GM21423 (cell line): ENCODE results near the gene AUNIP.
A peak's percentile ranks its signal among the peaks of the same experiment; 100 is the strongest.

Source experiments
- ATAC-seq: cut with Tn5 transposase; IDR thresholded peaks from one replicate; pipeline ENCODE4 v1.9.1; 2021; ENCODE audit warnings: mild to moderate bottlenecking, moderate library complexity; ENCODE audit not compliant: unreplicated experiment

The AUNIP gene

DNA sequence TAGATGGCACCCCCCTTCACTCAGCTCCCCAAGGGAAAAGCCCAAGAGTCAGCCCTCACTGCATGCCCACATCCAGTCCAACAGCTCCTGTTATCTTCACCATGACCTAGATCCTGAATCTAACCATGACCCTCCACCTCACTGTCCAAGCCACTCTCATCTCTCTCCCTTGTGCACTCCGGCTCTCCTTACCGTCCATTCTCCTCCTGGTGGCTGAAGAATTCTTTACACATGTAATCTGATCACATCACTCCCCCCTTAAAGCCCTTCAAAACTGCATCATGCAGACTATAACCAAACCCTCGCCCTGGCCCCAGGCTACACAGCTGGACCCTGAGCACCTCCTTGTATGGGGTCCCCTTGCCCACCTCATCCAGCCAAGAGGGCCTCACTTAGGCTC, 30.2 kb upstream of the AUNIP start:
- ATAC-seq = no peak

DNA sequence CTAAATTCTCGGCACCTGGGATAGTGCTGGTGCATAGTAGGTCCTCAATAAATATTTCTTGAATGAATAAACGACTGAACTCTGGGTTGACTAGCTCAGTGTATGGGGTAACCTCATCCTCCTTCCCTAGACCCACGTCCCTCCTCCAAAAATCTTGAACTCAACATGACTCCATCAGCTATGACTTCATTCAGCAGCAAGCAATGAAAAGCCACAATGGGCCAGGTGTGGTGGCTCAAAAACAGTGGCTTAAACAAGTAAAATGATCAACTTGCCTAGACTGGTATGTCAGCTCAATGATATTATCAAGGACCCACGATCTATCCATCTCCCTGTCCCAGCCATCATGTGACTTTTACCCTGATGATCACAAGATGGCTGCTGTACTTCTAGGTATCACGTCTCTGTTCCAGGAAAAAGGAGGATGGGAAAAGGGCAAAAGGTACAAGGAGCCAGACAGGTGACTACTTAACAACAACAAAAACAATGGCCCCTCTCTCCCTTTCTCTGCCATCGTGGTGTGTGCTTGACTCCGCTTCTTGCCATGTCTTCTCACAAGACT, 29.2 kb upstream of the AUNIP start:
- no peak for ATAC-seq

DNA sequence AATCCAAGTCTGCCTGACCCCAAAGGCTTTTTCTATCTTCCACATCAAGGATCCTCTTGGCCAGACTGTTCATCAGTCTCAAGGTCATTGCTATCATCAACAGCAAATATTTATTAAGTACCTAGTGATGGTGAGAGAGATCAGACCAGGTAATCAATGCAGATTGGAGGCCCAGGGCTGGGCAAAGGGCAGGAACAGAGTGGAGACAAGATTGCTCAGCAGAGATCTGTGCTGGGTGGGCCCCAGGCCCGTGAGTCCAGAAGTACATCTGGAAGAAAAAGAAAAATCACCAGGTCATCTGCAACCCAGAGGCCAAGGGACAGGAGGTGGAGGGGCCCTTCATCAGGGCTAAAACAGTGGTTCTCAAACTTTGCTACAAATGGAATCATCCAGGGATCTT, 26.3 kb upstream of the AUNIP start:
- no peak for ATAC-seq

DNA sequence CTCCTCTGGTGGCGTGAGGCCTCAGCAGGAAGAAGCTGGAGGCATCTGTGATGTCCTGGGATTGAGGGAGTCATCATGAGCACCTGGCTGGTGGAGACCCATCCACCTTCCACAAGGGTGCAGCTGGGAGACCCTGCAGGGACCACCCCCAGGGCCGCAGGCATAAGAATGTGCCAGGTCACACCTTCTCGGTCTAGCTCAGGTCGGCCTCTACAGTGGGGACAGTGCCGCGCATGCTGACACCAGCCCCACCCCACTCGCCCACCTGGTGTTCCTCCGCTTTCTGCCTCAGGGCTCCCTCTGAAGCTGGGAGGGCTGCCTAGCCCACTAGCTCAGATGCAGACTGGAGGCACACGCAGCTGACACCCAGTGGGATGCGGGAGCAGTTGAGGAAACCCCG, 22.0 kb upstream of the AUNIP start:
- no peak for ATAC-seq

DNA sequence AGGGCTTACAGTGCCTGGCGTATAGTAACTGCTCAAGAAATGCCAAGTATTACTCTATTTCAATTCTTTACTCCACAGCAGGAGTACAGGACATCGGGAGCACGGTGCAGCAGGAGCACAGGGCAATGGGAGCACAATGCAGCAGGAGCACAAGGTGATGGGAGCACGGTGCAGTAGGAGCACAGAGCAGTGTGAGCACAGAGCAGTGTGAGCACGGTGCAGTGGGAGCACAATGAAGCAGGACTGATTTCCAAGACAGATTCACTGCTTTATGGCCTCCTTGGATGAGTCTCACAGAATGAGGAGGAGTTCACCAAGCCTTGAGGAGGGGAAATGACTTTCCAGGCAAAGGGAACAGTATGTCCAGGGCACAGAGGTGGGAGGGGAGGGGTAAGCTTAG, 21.3 kb upstream of the AUNIP start:
- no peak for ATAC-seq

DNA sequence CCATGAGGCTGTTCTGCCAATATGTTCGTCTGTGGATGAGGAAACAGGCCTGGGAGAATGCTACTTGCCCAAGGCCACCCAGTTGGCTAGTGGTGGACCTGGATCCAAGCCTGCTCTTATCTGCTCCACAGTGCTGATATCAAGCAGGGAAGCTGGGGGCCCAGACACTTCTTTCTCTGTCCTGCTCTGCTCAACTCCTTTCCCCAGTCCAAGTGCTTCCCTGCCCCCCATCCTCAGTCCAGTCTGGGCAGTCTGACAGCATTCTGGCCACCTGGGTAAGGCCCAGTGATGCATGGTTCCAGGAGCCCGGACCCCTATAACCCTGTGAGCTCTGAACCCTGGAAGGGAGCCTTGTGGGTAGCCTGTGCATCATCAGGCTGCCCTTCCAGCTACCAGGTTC, 20.4 kb upstream of the AUNIP start:
- no peak for ATAC-seq

DNA sequence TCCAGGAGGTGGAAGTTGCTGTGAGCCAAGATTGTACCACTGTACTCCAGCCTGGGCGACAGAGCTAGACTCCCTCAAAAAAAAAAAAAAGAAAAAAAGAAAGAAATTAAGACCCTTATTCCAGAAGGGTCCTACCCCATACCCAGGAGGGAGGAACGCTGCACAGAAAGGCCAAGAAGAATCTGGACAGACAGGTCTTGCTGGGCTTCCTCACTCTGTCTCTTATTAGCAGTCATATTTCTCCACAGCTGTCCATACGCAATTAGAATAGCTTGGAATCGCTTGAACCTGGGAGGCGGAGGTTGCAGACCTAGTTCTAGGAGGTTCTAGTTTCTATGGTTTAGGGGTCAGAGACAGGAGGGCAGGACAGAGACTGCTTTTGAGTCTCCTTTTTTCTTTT, 19.4 kb upstream of the AUNIP start:
- ATAC-seq = no peak

DNA sequence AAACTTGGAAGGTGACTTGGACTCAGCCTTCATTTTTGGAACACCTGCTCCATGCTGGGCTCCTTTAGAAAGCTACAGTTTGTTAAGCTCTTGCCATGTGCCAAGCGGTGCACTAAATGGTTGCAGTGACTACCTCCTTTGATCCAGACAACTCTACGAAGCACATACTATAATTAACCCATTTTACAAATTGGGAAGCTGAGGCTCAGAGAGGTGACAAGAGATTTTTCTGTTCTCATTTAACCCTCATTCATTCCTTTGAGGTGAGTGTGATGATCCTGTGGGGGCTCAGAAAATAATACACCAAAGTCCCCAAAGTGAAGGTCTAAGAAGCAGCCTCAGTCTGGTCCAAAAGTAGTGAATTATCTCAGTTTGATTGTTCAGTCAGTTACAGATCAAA, 17.9 kb upstream of the AUNIP start:
- no peak for ATAC-seq

DNA sequence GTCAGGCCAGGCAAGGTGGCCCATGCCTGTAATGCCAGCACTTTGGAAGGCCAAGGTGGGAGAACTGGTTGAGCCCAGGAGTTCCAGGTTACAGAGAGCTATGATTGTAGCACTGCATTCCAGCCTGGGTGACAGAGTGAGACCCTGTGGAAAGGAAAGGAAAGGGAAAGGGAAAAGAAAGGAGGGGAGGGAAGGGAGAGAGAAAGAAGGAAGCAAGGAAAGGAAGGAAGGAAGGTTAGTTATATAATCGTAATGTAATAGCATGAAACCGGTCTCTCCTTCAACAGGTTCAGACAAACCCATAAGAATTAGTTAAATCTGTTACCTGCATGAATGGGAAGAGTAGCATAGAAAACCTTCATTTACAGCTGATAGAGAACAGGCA, 17.4 kb upstream of the AUNIP start:
- no peak for ATAC-seq

DNA sequence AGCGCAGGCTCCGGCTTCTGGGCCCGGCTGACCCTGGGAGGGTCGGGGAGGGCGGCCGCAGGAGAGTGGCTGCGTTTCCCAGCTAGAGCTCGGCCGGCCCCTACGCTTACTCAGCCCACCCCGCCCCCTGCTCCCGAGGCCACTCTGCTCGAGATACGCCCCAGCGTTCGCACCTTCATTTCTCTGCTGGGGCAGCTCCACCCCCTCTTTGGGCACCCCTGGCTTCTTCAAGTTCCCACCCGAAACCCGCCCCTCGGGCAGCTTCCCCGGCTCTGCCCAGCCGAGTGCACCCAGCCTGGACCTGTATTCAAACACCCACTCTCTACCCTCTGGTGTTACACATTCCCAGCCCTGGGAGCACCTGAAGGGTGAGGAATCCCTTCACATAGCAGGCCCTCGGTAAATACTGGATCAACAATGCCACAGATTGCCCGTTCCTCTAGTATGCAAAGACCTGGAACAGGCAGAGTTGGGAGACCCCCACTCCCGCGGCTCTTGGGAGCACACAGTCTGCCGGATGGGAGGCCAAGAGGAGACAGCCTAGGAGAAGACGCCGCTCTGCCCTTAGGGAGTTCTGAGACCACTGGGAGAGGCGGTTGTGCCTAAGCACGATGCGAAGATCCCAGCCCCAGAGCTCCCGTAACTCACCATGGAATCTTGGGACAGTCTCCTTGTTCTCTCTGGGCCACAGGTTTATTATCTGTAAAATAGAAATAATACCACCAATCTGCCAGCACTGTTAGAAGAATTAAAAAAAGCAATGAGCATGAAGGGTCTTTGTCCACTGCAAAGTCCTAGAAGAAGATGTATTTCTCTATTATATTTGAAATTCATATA, 16.8 kb upstream of the AUNIP start:
- ATAC-seq = peak; percentile 12

DNA sequence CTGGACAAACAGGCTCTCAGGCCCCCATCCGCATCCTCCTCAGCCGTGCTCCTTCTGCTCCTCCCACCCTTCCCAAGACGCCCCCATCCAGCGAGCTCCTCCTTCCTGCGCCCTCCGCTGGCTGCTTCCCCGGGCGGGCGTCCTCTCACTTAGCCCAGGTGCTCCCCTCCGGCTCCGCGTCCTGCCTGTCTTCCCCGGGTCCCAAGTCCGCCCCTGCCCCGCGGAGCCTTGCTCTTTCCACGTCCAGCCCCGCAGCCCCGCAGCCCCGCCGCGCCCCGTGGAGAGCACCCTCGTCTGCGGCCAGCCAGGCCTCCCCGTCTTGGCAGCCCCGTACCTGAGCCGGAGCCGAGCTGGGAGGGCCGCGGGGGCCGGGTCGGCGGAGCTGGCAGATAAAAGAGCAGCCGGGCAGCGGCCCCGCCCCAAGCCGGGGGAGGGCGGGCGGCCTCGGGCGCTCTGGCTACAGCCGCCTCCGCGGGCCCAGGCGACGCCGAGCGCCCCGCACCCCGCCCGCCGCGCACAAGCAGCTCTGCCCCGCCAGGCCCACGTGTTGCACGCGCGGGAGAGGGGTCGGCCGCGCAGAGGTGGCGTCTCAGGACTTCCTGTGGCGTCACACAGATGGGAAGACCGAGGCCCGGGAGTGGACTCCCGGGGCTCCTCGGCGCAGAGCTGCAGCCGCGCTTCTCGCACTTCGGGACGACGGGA, 16.0 kb upstream of the AUNIP start, which contains the start of gene PAQR7:
PAQR7 (minus strand) TSS at position 555 of the 702 bp plus-strand sequence. CDS start 11,869 bp downstream, outside the sequence.
- peak; percentile 48 for ATAC-seq

DNA sequence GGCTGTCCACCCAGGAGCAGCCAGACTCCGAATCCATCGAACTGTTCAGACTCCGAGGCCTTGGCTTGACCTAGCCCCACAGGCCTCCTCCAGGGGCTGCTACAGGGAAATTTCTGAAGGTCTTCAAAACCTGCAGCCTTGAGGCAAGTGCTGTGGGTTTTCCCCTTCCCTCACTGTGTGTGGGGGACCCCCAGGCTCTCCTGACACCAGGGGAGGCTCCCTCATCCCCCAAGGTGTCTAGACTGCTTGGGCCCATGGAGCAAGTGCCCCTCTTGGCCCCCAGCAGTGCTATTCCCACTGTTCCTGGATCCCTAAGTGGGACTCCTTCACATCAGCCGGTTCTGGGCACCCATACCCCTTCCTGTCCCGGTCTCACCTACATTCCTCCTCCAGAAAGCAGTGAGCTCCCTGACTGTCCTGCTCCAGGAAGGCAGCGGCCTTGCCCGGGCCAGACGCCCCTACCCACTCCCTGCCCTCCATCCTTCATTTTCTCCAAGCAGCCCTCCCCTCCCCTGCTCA, 15.4 kb upstream of the AUNIP start:
- ATAC-seq = peak; percentile 7

DNA sequence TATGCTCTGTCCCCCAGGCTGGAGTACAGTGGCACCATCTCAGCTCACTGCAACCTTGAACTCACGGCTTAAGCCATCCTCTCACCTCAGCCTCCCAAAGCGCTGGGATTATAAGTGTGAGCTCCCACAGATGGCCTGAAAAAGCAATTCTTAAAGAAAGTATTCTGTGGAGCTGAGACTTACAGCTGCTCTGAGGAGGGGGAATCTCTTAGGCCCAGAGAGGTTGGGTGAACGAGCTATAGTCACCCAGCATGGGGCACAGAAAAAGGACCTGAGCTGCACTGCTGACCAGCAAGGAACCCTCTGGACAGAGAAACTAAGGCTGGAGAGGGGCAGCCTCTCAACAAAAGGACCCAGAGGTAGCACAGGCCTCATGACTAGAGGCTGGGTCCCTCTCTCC, 15.0 kb upstream of the AUNIP start:
- ATAC-seq = no peak

DNA sequence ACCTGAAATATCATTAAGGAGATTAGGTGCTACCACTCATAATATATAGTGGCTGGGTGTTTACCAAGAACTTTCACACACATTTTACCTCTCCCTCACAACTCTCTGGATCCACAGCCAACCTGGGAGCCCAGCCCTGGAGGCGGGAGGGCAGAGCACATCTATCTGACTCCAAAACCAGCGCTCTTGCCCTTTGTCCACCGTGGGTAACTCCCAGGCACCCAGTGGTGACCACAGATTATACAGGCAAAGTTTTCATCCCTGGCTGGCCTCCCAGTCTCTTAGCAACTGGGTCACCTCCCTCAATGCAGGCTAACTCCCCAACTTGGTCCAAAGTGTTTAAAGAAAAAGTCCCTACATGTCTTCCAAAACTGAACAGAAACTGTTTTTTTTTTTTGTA, 13.9 kb upstream of the AUNIP start:
- no peak for ATAC-seq

DNA sequence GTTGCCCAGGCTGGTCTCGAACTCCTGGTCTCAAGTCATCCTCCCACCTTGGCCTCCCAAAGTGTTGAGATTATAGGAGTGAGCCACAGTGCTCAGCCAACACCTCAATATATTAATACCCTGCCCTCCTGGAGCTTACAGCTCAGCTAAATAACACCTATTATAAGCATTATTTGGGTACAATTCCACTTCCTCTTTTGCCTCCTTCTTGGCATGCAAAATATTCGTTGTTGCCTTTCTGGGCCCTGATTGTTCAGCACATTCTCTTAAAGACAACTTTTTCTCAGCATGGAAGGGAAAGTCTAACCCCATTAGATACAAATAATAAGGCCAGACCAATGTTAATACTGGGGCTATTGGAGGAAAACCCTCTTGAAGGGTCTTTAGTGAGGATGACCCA, 13.5 kb upstream of the AUNIP start:
- no peak for ATAC-seq

DNA sequence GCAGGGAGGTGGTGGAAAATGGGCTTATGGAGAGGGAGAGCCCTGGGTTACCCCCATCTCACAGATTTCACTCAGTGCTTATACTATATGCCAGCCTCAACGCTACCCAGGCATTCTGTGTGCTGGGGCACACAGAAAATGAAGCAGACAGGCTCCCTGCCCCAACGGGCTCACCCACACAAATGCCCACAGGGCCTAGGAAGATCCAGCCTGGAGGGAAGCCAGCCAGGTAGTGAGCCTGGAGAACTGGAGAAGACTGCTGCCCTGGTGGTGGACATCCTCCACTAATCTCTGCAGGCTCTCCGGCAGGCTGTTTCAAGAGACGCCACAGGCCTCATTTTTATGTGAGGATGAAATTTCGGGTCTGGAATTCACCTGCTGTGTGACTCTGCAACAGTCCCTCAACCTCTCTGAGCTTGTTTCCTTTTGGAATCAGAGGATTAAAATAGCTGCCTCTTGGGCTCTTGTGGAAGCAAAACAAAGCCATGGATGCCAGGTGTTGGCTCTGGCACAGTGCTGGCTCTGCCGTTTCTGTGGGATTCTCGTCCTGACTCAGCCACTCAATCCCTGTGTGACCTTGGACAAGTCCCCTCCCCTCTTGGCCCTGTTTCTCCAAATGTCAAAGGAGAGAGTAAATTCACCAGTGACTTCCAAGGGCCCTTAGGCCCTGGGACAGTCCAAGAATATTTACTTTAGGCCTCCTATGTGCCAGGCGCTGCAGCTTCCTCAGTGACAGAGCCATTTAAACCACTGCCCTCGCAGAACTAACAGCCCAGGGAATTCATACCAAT, 12.6 kb upstream of the AUNIP start:
- no peak for ATAC-seq

DNA sequence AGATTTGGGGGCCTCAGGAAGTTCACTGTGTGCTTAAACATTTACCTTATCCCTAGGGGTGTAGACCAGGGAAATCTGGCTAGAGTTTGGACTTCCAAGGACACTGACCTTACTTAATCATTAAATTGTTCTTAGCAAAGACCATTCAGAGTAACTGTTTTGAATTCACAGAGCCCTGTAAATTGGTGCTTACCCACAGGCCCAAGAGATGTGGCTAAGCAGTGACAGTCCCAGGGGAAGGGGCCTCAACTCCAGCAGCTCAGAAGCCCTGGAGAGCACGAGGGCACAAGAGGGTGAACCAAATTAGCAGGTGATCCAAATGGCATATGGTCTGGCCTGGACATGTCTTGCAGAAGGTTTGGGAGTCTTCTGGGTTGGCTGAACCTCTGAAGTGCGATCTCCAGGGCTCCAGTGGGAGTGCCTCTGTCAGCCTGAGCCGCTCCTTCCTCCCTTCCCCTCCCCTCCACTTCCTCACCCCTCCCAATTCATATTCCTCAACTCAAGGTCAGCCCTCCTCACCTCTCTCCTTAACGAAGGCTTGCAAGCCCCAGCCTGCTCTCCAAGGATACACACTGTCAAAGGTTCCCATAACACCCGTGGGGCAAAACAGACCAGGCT, 11.9 kb upstream of the AUNIP start:
- ATAC-seq = no peak

DNA sequence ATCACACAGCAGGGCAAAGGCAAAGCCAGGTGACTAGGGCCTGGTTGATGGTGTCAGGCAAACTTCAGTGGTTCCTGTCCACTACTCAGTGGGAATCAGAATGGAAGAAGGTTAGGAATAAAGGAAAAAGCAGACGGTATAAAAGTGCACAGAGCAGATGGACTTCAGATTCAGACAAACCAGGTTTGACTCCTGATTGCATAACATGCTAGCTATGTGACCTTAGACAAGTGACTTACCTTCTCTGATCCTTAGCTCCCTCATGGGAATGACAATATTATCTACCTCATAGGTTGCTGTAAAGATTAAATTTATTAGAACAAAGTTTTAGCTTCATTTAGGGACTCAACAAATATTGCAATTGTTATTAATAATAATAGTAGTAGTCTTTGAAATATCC, 11.4 kb upstream of the AUNIP start:
- ATAC-seq = no peak

DNA sequence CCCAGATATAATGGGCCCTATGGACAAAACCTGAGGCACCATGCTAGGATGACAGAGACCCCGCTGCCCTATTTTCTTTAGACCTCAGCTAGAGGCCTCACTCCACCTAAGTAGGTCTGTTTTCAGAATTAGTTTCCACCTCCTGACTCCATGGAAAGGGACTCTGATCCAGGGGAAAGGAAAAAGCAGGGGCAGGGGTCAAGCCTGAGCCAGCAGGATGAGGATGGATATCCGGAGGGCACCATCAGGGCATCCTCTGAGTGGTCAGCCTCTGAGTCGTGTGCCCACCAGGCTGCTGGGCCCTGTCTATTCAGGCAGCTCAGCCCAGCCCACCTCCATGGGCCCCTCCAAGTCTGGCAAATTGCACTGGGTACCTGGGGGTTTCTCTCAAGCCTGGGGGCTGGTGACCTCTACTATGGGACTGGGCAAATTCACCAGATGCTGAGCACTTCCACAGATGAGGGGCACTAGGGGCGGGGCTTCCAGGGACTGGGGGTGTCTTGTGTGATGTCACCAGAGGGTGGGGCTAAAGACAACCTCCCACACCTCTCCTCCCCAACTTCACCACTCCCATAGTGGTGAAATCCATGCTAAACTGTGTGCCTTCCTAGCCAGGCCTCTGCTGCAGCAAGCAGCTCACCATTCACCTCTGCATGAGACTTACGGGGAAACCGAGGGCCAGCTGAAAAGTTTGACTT, 10.8 kb upstream of the AUNIP start:
- ATAC-seq = no peak
